ES-I3 (cell line): Measurements from ENCODE around the gene PADI3.

ENCODE experiments used
- H3K36me3 ChIP-seq: 2 replicates; pipeline ENCODE4 v1.6.1; 2013; ENCODE audit warnings: mild to moderate bottlenecking, low read length, control low read depth, moderate library complexity; ENCODE audit not compliant: insufficient read depth
- H3K4me1 ChIP-seq: 2 replicates; pipeline ENCODE4 v1.6.1; 2013; ENCODE audit warnings: mild to moderate bottlenecking, control low read depth, low read length; ENCODE audit not compliant: insufficient read depth
- H3K9ac ChIP-seq: 2 replicates; pipeline ENCODE4 v1.6.1; 2013; ENCODE audit warnings: low read depth, mild to moderate bottlenecking, low read length, moderate library complexity
- H3K9me3 ChIP-seq: 2 replicates; pipeline ENCODE4 v1.6.1; 2013; ENCODE audit warnings: mild to moderate bottlenecking, low read length, moderate library complexity; ENCODE audit not compliant: control insufficient read depth, insufficient read depth

Gene PADI3

DNA sequence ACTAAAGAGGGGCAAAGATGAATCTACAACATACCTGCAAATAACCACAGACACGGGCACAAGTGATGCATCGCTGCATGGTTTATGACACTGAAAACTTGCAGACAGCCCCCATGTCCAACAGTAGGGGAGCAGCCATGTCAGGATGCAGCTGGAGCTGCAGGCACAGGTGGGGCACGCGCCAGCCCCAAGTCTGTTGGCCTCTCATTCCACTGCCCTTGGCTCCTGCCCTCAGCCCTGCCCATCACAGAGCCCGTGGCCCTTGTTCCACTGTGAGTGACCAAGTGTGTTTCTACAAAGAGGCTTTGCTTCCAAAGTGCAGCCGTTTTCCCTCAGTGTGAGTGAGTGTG is 55.9 kb downstream of the PADI3 start:
- H3K4me1 ChIP-seq: peaks cover 17% of the 10 kb centered on the region
- H3K9me3 ChIP-seq: peaks cover 11% of the 10 kb centered on the region; the same call in 1 of the 2 replicates
- H3K9ac ChIP-seq: no peak overlapping the region
- H3K36me3 ChIP-seq: no peaks in the 10 kb centered on the region

DNA sequence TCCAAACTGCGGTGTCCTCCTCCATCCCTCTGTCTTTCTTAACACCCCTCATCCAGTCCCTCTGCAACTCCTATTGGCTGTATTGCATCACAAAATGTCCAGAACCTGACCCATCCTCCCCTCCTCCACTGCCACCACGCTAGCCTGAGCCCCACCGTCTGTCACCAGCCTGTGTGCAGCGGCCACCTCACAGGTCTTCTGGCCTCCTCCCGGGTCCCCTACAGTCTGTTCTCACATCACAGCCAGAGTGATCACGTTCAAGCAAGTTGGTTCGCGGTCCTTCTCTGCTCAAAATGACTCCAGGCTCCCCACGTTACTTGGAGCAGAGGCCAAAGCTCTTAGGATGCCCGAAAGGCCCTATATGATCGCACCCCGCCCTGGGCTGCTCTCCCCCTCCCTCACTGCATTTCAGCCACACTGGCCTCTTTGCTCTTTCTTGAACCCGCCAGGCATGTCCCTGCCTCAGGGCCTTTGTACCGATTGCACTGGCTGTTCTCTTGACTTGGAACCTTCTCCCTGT is 56.7 kb downstream of the PADI3 start:
- peaks cover 21% of the 10 kb centered on the region for H3K4me1 ChIP-seq
- peaks cover 10% of the 10 kb centered on the region; the same call in 1 of the 2 replicates for H3K9me3 ChIP-seq
- H3K9ac ChIP-seq: no peak overlapping the region
- no peaks in the 10 kb centered on the region for H3K36me3 ChIP-seq

DNA sequence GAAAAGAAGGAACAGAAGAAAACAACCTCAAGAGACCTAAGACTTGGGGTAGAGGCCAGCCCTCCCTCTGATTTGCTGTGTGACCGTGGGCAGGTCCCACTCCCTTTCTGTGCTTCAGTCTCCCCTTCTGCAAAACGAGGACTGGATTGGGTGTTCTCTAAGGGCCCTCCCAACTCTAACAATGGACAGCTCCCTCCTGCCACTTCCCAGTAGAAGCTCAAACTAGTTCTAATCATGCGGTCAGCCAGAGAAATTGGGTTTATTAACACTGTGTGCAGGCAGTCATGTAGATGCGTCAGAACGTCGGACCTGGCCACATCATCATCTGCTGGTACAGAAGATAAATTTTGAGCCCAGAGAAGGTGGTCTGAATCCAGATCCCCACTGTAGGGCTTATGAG is 57.5 kb downstream of the PADI3 start:
- no peak overlapping the region for H3K9ac ChIP-seq
- H3K4me1 ChIP-seq: peaks cover 21% of the 10 kb centered on the region
- H3K36me3 ChIP-seq: no peaks in the 10 kb centered on the region
- H3K9me3 ChIP-seq: peaks cover 5% of the 10 kb centered on the region; the same call in 1 of the 2 replicates

GRCh38 chr1:17306921-17307320 is 58.0 kb downstream of the PADI3 start:
- no peaks in the 10 kb centered on the region for H3K36me3 ChIP-seq
- H3K9me3 ChIP-seq: peaks cover 5% of the 10 kb centered on the region; the same call in 1 of the 2 replicates
- H3K9ac ChIP-seq: no peak overlapping the region
- H3K4me1 ChIP-seq: peaks cover 21% of the 10 kb centered on the region

- Histone ChIP-seq H3K9me3 (peaks cover 4% of the 10 kb centered on the region; the same call in 1 of the 2 replicates), H3K9ac (no peak overlapping the region), H3K4me1 (peaks cover 21% of the 10 kb centered on the region), H3K36me3 (no peaks in the 10 kb centered on the region)
Observed at GRCh38 chr1:17307329-17307728, 58.4 kb downstream of the PADI3 start.

DNA sequence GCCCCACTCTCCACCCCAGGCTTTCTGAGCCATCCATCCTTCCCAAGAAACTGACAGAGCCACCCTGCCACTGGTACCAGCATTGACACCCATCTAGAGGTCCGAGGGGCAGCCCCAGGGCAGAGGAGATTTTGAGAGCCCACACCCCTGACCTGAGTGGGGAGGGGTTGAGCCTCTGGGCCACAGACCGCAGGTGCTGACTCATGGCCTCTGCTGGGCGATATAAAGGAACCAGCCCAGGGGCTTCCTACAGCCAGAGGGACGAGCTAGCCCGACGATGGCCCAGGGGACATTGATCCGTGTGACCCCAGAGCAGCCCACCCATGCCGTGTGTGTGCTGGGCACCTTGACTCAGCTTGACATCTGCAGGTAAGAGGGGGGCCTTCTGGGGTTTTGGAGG is 59.0 kb downstream of the PADI3 start, which contains the start of gene PADI4:
TSS of gene PADI4 (plus strand) at position 252 of the 400 bp plus-strand sequence. CDS start at position 278, 26 bp downstream.
- peaks cover 21% of the 10 kb centered on the region for H3K4me1 ChIP-seq
- H3K36me3 ChIP-seq: no peaks in the 10 kb centered on the region
- H3K9ac ChIP-seq: no peak within 1 kb of the TSS
- no peaks in the 10 kb centered on the region for H3K9me3 ChIP-seq

DNA sequence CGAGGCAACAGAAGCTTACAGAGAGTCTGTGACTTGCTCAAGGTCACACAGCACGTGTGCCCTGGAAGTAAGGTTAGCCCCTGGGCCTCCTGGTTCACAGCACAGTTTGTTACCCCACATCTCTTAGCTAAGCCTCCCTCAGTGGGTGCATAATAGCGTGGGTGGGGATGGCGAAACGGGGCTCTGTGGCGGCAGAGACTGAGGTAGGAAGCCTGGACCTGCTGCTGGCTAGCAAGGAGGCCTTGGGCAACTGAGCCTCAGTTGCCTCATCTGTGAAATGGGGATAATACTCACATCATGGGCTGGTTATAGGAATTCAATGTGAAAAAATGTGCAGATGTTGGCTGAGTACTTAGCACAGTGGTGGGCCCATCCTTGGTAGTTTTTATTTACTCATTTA is 59.7 kb downstream of the PADI3 start:
- no peaks in the 10 kb centered on the region for H3K36me3 ChIP-seq
- H3K9ac ChIP-seq: no peak overlapping the region
- H3K4me1 ChIP-seq: peaks cover 21% of the 10 kb centered on the region
- H3K9me3 ChIP-seq: no peaks in the 10 kb centered on the region

DNA sequence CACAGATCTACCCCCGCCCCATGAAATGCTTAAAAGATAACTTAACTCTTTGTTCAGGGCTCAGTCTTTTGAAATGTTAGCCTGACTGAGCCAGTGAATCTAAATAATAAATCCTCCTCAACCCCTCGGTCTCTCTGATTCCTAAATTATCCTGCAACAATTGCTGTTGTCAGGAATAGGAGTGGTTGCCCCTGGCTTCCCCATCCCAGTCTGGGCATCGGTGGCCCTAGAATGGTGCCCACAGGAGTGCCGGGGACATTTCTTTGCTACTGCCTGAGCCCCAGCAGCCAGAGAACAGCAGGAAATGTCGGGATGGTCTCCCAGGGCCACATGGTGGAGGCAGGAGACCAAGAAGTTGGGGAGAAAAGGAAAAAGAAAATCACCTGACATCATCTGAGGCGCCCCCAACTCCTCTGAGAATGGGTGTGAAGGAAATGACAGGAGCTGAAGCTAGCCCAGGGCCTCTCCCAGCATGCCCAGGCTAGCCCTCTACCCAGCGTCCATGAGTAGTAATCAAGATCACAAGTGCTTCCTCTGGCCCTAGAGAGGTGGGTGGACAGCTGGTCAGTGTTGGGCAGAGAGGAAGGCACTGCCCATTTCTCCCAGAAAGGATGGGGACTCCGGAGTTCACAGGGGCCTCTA is 60.6 kb downstream of the PADI3 start:
- Histone ChIP-seq H3K4me1 (peaks cover 17% of the 10 kb centered on the region), H3K9ac (no peak overlapping the region), H3K36me3 (no peaks in the 10 kb centered on the region), H3K9me3 (no peaks in the 10 kb centered on the region)

DNA sequence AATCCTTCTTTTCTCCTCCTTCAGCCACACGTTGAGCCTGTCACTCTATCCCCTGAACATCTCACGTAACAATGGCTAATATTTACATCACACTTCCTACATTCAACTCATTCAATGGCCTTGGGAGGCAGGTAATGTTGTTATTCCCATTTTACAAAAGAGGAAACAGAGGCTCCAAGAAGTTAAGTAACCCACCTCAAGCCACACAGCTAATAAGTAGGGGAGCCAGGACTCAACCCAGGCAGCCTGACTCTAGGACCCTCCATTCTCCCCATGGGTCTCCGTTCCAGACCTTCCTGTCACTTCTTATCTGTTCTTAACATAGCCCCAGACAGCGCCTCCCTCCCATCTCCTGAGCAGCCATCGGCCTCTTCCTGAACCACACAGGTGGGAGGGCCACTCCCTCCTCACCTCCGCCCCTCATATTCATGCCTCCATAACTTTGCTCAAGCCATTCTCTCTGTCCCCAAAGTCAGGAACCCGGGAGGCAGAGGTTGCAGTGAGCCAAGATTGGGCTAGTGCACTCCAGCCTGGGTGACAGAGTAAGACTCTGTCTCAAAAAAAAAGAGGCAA is 61.3 kb downstream of the PADI3 start:
- Histone ChIP-seq H3K9ac (no peak overlapping the region), H3K9me3 (no peaks in the 10 kb centered on the region), H3K4me1 (peaks cover 14% of the 10 kb centered on the region; the same call in 1 of the 2 replicates), H3K36me3 (no peaks in the 10 kb centered on the region)

DNA sequence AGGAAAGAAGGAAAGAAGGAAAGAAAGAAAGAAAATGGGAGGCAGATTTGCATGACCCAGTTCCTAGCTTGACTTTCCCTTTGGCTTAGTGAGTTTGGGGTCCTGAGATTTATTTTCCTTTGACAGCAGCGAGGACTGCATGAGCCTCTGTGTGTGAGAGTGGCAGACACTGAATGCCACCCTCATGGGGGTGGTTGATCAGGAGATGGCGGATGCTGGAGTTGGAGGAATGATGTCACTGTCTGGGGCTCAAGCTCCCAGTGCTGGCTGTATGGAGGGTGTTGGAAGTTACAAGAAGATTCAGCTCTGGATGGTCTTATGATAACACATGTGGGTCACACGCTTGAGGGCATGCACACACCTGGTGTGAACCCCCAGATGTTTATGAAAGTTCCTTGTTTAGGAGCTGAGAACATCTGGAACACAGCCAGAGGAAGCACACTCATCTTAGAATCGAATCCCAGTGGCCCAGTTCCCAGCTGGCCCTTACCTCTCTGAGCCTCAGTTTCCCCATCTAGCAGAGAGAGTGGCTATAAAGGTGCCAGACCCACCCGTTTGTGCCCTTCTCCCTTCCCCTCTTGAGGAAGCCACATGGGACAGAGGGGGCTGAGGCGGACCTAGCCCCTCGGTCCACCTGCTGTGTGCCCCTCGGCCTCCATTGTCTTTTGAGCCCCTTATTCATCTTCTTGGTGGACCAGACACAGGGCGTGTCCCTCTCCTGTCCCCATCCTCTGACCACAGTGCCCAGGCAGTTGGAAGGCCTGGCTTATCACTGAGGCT is 64.8 kb downstream of the PADI3 start:
- H3K4me1 ChIP-seq: peaks cover 13% of the 10 kb centered on the region; the same call in 1 of the 2 replicates
- H3K36me3 ChIP-seq: no peaks in the 10 kb centered on the region
- no peak overlapping the region for H3K9ac ChIP-seq
- H3K9me3 ChIP-seq: no peaks in the 10 kb centered on the region

DNA sequence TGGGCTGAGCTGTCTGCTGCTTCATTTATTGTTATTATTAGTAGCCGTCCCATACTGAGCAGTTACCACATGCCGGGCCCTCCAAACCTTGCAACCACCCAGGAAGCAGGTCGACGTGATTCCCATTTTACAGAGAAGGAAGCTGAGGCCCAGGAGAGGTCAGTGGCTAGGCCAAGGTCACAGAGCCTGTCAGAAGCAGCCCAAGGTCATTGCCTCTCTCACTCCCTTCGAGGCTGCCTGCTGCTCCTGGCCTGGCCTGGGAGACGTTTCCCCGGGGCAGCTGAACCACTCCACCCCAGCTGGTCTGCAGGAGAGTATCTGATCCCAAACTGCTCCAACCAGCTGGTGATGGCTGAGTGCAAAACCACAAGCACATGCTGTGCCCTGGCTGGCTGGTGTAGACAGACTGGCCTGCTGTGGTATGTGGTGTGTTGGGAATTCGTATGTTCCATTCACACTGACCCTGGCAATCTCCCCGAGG is 65.6 kb downstream of the PADI3 start:
- Histone ChIP-seq H3K9me3 (no peaks in the 10 kb centered on the region), H3K4me1 (peaks cover 12% of the 10 kb centered on the region; the same call in 1 of the 2 replicates), H3K36me3 (no peaks in the 10 kb centered on the region), H3K9ac (no peak overlapping the region)

- Histone ChIP-seq H3K9me3 (no peaks in the 10 kb centered on the region), H3K4me1 (peaks cover 6% of the 10 kb centered on the region; the same call in 1 of the 2 replicates), H3K36me3 (no peaks in the 10 kb centered on the region), H3K9ac (no peak overlapping the region)
Observed at GRCh38 chr1:17315542-17316130, 66.7 kb downstream of the PADI3 start.

DNA sequence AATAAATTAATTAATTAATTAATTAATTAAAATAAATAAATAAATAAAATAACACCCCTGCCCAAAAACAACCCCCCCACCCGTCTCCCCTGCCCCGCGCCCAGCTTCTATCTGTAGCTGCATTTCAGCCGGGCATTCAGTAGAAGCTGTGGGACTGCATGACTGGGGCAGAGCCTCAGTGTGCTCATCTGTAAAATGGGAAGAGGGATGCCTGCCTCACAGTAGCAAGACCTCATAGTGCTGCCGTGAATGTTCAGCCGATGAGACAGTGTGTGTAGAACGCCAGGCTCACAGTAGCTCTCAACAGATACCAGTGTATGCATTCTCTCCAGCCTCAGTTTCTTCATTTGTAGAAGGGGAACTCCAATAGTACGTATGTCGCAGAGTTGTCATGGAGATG is 67.8 kb downstream of the PADI3 start:
- H3K9me3 ChIP-seq: no peaks in the 10 kb centered on the region
- H3K36me3 ChIP-seq: no peaks in the 10 kb centered on the region
- H3K4me1 ChIP-seq: peaks cover 6% of the 10 kb centered on the region; the same call in 1 of the 2 replicates
- H3K9ac ChIP-seq: no peak overlapping the region

GRCh38 chr1:17318262-17318661 is 69.4 kb downstream of the PADI3 start:
- Histone ChIP-seq H3K4me1 (peaks cover 6% of the 10 kb centered on the region; the same call in 1 of the 2 replicates), H3K36me3 (no peaks in the 10 kb centered on the region), H3K9me3 (no peaks in the 10 kb centered on the region), H3K9ac (no peak overlapping the region)
